NCI-H1092 treated with DMSO at 0.1 percent for 48 hours (cell line): ENCODE data around the gene SFN.
"Not testable (repeated sequence)": the region's sequence is repeated elsewhere in the genome, so short reads cannot be mapped to it uniquely, and the experiment has no call there.

Experiments used
- DNase-seq: peaks from one replicate; lab custom pipeline; 2025; lab: John Stamatoyannopoulos, UW

SFN gene

GRCh38 chr1:26862781-26863684, at the start of gene SFN:
TSS of gene SFN (plus strand) at chr1:26863149. CDS start at chr1:26863213, 64 bp downstream.
- peak; percentile 36 for DNase-seq

GRCh38 chr1:26814377-26814776, 48.6 kb upstream of the SFN start:
- no peak for DNase-seq

- no peak for DNase-seq
Measured at GRCh38 chr1:26814893-26815292, 48.1 kb upstream of the SFN start.

- no peak for DNase-seq
Measured at GRCh38 chr1:26820784-26821269, 42.1 kb upstream of the SFN start.

- DNase-seq: no peak
Measured at GRCh38 chr1:26822737-26823395, 40.1 kb upstream of the SFN start.

- DNase-seq: no peak
Measured at GRCh38 chr1:26824731-26825130, 38.2 kb upstream of the SFN start.

GRCh38 chr1:26826261-26827105, 36.5 kb upstream of the SFN start, which contains the start of gene ZDHHC18:
TSS of gene ZDHHC18 (plus strand) at chr1:26826688. CDS start at chr1:26826805, 117 bp downstream.
- peak; percentile 67 for DNase-seq

- DNase-seq: no peak
Measured at GRCh38 chr1:26827106-26827604, 35.8 kb upstream of the SFN start.

GRCh38 chr1:26827663-26828062, 35.3 kb upstream of the SFN start:
- no peak for DNase-seq

- no peak for DNase-seq
Measured at GRCh38 chr1:26828411-26828991, 34.4 kb upstream of the SFN start.

- DNase-seq: no peak
Measured at GRCh38 chr1:26829184-26829911, 33.6 kb upstream of the SFN start.

- DNase-seq: no peak
Measured at GRCh38 chr1:26831059-26831458, 31.9 kb upstream of the SFN start.

- DNase-seq: no peak
Measured at GRCh38 chr1:26831546-26832248, 31.3 kb upstream of the SFN start.

GRCh38 chr1:26832249-26832960, 30.5 kb upstream of the SFN start:
- no peak for DNase-seq

GRCh38 chr1:26833432-26834405, 29.2 kb upstream of the SFN start:
- DNase-seq: no peak

- DNase-seq: not testable (repeated sequence)
Measured at GRCh38 chr1:26837665-26838064, 25.3 kb upstream of the SFN start.

GRCh38 chr1:26838474-26839338, 24.2 kb upstream of the SFN start:
- DNase-seq: no peak
